GM12878 (cell line): ENCODE measurements around the gene PROSER3. TPM values are rescaled to one million over a fixed set of nuclear protein-coding genes. Genes with fewer than 3 reads are reported as not detected.

Source experiments
- ATAC-seq: fragments of 200-7000 bp; cut with Tn5 transposase; 3 replicates; pipeline ENCODE4 v1.9.1; 2020; ENCODE audit warnings: mild to moderate bottlenecking, moderate library complexity
- BruUV-seq: library from RNA; stranded (reverse); fragments of 400-500 nt; replicated peaks from 2 replicates; lab custom pipeline; 2021; lab: Mats Ljungman, UMichigan
- CTCF ChIA-PET: fragments of 300-600 bp; sonication (Branson Sonifier 250); formaldehyde crosslinking; extraction: SDS; loops from one replicate; lab custom pipeline; 2021; ENCODE audit warnings: inconsistent platforms; lab: Yijun Ruan, JAX
- POLR2A ChIA-PET: fragments of 350-600 bp; formaldehyde crosslinking; extraction: SDS; loops from one replicate; lab custom pipeline; 2021; ENCODE audit warnings: inconsistent platforms; lab: Charles Lee
- RAD21 ChIA-PET: fragments of 300-600 bp; sonication (Branson Sonifier 250); formaldehyde crosslinking; loops from one replicate; lab custom pipeline; 2023; ENCODE audit warnings: antibody characterized with exemption; ENCODE audit not compliant: unreplicated experiment; lab: Charles Lee
- SMC1A ChIA-PET: fragments of 300-600 bp; sonication (Branson Sonifier 250); formaldehyde crosslinking; loops from one replicate; lab custom pipeline; 2023; ENCODE audit not compliant: unreplicated experiment, uncharacterized antibody; lab: Charles Lee
- DNase-seq: peaks from one replicate; pipeline ENCODE4 v3.0.0-alpha.2; 2011; ENCODE audit warnings: low read depth, low spot score
- FAIRE-seq: peaks from 3 replicates; lab custom pipeline; 2011; peaks lifted over from hg19 to GRCh38; lab: Jason Lieb, UNC
- H2AFZ ChIP-seq: 2 replicates; pipeline ENCODE4 v1.6.0; 2011; ENCODE audit warnings: low read depth, low read length, control low read depth; ENCODE audit not compliant: control insufficient read depth
- H3K27ac ChIP-seq: 2 replicates; pipeline ENCODE4 v1.5.1; 2011; ENCODE audit warnings: control low read depth; ENCODE audit not compliant: control insufficient read depth, insufficient read depth
- H3K27me3 ChIP-seq, 2 experiments: replicated peaks in 1 of 2; 2 replicates each; pipeline versions ENCODE4 v1.6.0 to v1.6.1; 2011; ENCODE audit warnings: low read length in 1 of 2; ENCODE audit not compliant: control insufficient read depth in 2 of 2, insufficient read depth in 2 of 2
- H3K36me3 ChIP-seq, 2 experiments: 2 replicates each; pipeline ENCODE4 v1.5.1; 2011; ENCODE audit warnings: low read length in 1 of 2; ENCODE audit not compliant: control insufficient read depth in 2 of 2, insufficient read depth in 2 of 2
- H3K4me1 ChIP-seq: 2 replicates; pipeline ENCODE4 v1.6.1; 2011; ENCODE audit warnings: mild to moderate bottlenecking, low read length, moderate library complexity, mixed read lengths; ENCODE audit not compliant: control insufficient read depth, insufficient read depth
- H3K4me2 ChIP-seq: 2 replicates; pipeline ENCODE4 v1.6.0; 2011; ENCODE audit warnings: control low read depth; ENCODE audit not compliant: control insufficient read depth, insufficient read depth
- H3K4me3 ChIP-seq: fragments of 200-600 bp; sonication (generic); 2 replicates; pipeline ENCODE4 v1.5.1; 2016
- H3K79me2 ChIP-seq: 2 replicates; pipeline ENCODE4 v1.6.0; 2011; ENCODE audit warnings: low read length; ENCODE audit not compliant: control insufficient read depth, insufficient read depth
- H3K9ac ChIP-seq: 2 replicates; pipeline ENCODE4 v1.8.0; 2011; ENCODE audit warnings: low read length, control low read depth, mixed read lengths; ENCODE audit not compliant: control insufficient read depth, insufficient read depth
- H3K9me3 ChIP-seq: replicated peaks from 3 replicates; pipeline ENCODE4 v1.5.1; 2011; ENCODE audit warnings: mild to moderate bottlenecking, low read length; ENCODE audit not compliant: control insufficient read depth, insufficient read depth
- H4K20me1 ChIP-seq: 2 replicates; pipeline ENCODE4 v1.6.0; 2011; ENCODE audit not compliant: control insufficient read depth, insufficient read depth
- POLR2A ChIP-seq: IDR thresholded peaks from 2 replicates; pipeline ENCODE4 v1.6.1; 2011; ENCODE audit warnings: low read depth, mild to moderate bottlenecking, low read length
- PRDM15 ChIP-seq: fragments of 450-650 bp; formaldehyde crosslinking; IDR thresholded peaks from 2 replicates; pipeline ENCODE4 v1.4.0; 2020; ENCODE audit warnings: mild to moderate bottlenecking, moderate library complexity
- WGBS: methylation state at CpG from one replicate; pipeline ENCODE4 v1.1.6; 2016; ENCODE audit warnings: low lambda C conversion rate; ENCODE audit not compliant: insufficient replicate concordance, insufficient coverage; ENCODE audit errors: missing lambda C conversion rate; 5-methylcytosine and 5-hydroxymethylcytosine counted together
- in situ Hi-C: fragments of 300-500 bp; cut with MboI; formaldehyde crosslinking; loops from 9 replicates; pipeline ENCODE4 v1.14.3; 2018; ENCODE audit warnings: mixed read lengths
- intact Hi-C: fragments of 100-400 bp; cut with micrococcal nuclease; formaldehyde crosslinking; loops from one replicate; pipeline ENCODE4 v1.14.2; 2022; ENCODE audit not compliant: unreplicated experiment
- polyA plus RNA-seq, 11 experiments: library from polyadenylated mRNA; depleted of rRNA in 4 of 11; unstranded in 6 of 11; stranded (reverse) in 5 of 11; fragments of >200 nt; fragmentation: Nextera tagmentation in 4 of 11; fragmentation: Illumina TruSeq in 1 of 11; extraction: Ambion mirVana in 4 of 11; extraction: Trizol in 1 of 11; gene quantifications; 1 replicate in 1 of 11; 2 replicates in 10 of 11; pipeline versions ENCODE4 v1.2.1 to v1.2.3, GENCODE V29; 2011 to 2016; ENCODE audit warnings: inconsistent platforms in 2 of 11, missing spikeins in 2 of 11, low read depth in 1 of 11
- total RNA-seq, 4 experiments: library from RNA; depleted of rRNA in 3 of 4; stranded (reverse); fragments of >200 nt in 3 of 4; fragmentation: Illumina TruSeq in 1 of 4; extraction: Trizol in 1 of 4; gene quantifications; 2 replicates each; pipeline versions ENCODE4 v1.2.1 to v1.2.3, GENCODE V29; 2013 to 2021

The PROSER3 gene
- total and polyA plus RNA-seq, 10 of the 15 experiments (the other 5 are each of a cell fraction or from before 2014, with no cell fraction given) = 0.85 to 25.1 (median 9.6) TPM

- Histone ChIP-seq H3K27me3 (no peaks in the 10 kb centered on the region), H3K79me2 (no peaks in the 10 kb centered on the region), H2AFZ (no peak overlapping the region), H4K20me1 (no peaks in the 10 kb centered on the region), H3K9me3 (no peaks in the 10 kb centered on the region), H3K9ac (no peak overlapping the region), H3K4me1 (no peaks in the 10 kb centered on the region), H3K36me3 (peaks cover 16 to 49% of the 10 kb centered on the region in 2 experiments; a peak in 3 of 4 replicates), H3K4me2 (no peak overlapping the region), H3K27ac (no peak overlapping the region), H3K4me3 (no peak overlapping the region)
- WGBS = 83% methylated on average over 23 of the region's 35 CpGs
- in situ Hi-C loops (no loop called here), intact Hi-C loops (no loop called here)
- no peak for DNase-seq
- ATAC-seq = no peak
- FAIRE-seq = no peak
- TF ChIP-seq POLR2A (peak; percentile 57), PRDM15 (CRISPR knock-in tag) (no peak)
- BruUV-seq = no TSS peak
- ChIA-PET SMC1A (no interaction called here), RAD21 (no interaction called here), CTCF (no interaction called here), POLR2A (no interaction called here)
Observed at GRCh38 chr19:35733180-35734125, 24.5 kb upstream of the PROSER3 start.
